SHP77 treated with DMSO at 0.1 percent for 48 hours (cell line): ENCODE data around the gene ADARB2.

Experiments
- DNase-seq: peaks from one replicate; lab custom pipeline; 2025; lab: John Stamatoyannopoulos, UW

ADARB2 gene

GRCh38 chr10:1204434-1205326 lies 532.6 kb downstream of the ADARB2 start:
- DNase-seq, result no peak

GRCh38 chr10:1203704-1204103 lies 533.6 kb downstream of the ADARB2 start:
- no peak for DNase-seq

GRCh38 chr10:1203216-1203615 lies 534.1 kb downstream of the ADARB2 start:
- DNase-seq, result no peak

- no peak for DNase-seq
These were observed 535.0 kb downstream of the ADARB2 start for GRCh38 chr10:1202343-1202742.

- DNase-seq, result no peak
These were observed 536.2 kb downstream of the ADARB2 start for GRCh38 chr10:1200866-1201807.

- no peak for DNase-seq
These were observed 537.2 kb downstream of the ADARB2 start for GRCh38 chr10:1199897-1200721.

- DNase-seq, result no peak
These were observed 538.0 kb downstream of the ADARB2 start for GRCh38 chr10:1199345-1199673.

- DNase-seq, result no peak
These were observed 538.6 kb downstream of the ADARB2 start for GRCh38 chr10:1198453-1199344.

- DNase-seq, result no peak
These were observed 539.9 kb downstream of the ADARB2 start for GRCh38 chr10:1197384-1197783.

- DNase-seq, result no peak
These were observed 540.7 kb downstream of the ADARB2 start for GRCh38 chr10:1196656-1197055.

- no peak for DNase-seq
These were observed 541.5 kb downstream of the ADARB2 start for GRCh38 chr10:1195828-1196227.

GRCh38 chr10:1194161-1194560 lies 543.2 kb downstream of the ADARB2 start:
- no peak for DNase-seq

GRCh38 chr10:1193561-1193960 lies 543.8 kb downstream of the ADARB2 start:
- no peak for DNase-seq

- no peak for DNase-seq
These were observed 545.6 kb downstream of the ADARB2 start for GRCh38 chr10:1191752-1192151.

GRCh38 chr10:1190791-1191490 lies 546.4 kb downstream of the ADARB2 start:
- DNase-seq, result no peak

- no peak for DNase-seq
These were observed 547.3 kb downstream of the ADARB2 start for GRCh38 chr10:1190052-1190395.

GRCh38 chr10:1189166-1190051 lies 547.9 kb downstream of the ADARB2 start:
- no peak for DNase-seq

- no peak for DNase-seq
These were observed 548.7 kb downstream of the ADARB2 start for GRCh38 chr10:1188558-1189135.
